ENCODE data around the gene AIG1. TPM values are rescaled to one million over a fixed set of nuclear protein-coding genes. Genes with fewer than 3 reads are reported as not detected.

Gene AIG1
- total RNA-seq, 1 donor from 2014 or later = 14.3 TPM

- H3K27me3 Mint-ChIP-seq (ENCODE audit: unreplicated experiment) = no peaks in the 10 kb centered on the region
- no peak overlapping the region for H3K4me3 Mint-ChIP-seq (ENCODE audit: unreplicated experiment)
- H3K9me3 Mint-ChIP-seq (ENCODE audit: unreplicated experiment) = no peaks in the 10 kb centered on the region
- no peak for TF ChIP-seq CTCF (IDR thresholded peaks at IDR 0.05; ENCODE audit: partially characterized antibody, unreplicated experiment)
- H3K36me3 Mint-ChIP-seq (ENCODE audit: unreplicated experiment) = no peaks in the 10 kb centered on the region
- H3K27ac Mint-ChIP-seq (ENCODE audit: unreplicated experiment) = no peak overlapping the region
- H3K4me1 Mint-ChIP-seq (ENCODE audit: low read depth, unreplicated experiment) = no peaks in the 10 kb centered on the region
- no peak for DNase-seq
These were observed 80.1 kb downstream of the AIG1 start for GRCh38 chr6:143140767-143141166.

- Mint-ChIP-seq H3K4me1 (ENCODE audit: low read depth, unreplicated experiment) (no peaks in the 10 kb centered on the region), H3K27ac (ENCODE audit: unreplicated experiment) (no peak overlapping the region), H3K27me3 (ENCODE audit: unreplicated experiment) (no peaks in the 10 kb centered on the region), H3K9me3 (ENCODE audit: unreplicated experiment) (no peaks in the 10 kb centered on the region), H3K36me3 (ENCODE audit: unreplicated experiment) (no peaks in the 10 kb centered on the region), H3K4me3 (ENCODE audit: unreplicated experiment) (no peak overlapping the region)
- no peak for TF ChIP-seq CTCF (IDR thresholded peaks at IDR 0.05; ENCODE audit: partially characterized antibody, unreplicated experiment)
- no peak for DNase-seq
These were observed 80.8 kb downstream of the AIG1 start for GRCh38 chr6:143141442-143141841.

GRCh38 chr6:143146186-143146851 is 85.6 kb downstream of the AIG1 start:
- no peak for TF ChIP-seq CTCF (IDR thresholded peaks at IDR 0.05; ENCODE audit: partially characterized antibody, unreplicated experiment)
- DNase-seq = no peak
- H3K27me3 Mint-ChIP-seq (ENCODE audit: unreplicated experiment) = no peaks in the 10 kb centered on the region
- H3K4me3 Mint-ChIP-seq (ENCODE audit: unreplicated experiment) = no peak overlapping the region
- H3K36me3 Mint-ChIP-seq (ENCODE audit: unreplicated experiment) = no peaks in the 10 kb centered on the region
- no peaks in the 10 kb centered on the region for H3K4me1 Mint-ChIP-seq (ENCODE audit: low read depth, unreplicated experiment)
- no peak overlapping the region for H3K27ac Mint-ChIP-seq (ENCODE audit: unreplicated experiment)
- H3K9me3 Mint-ChIP-seq (ENCODE audit: unreplicated experiment) = no peaks in the 10 kb centered on the region

GRCh38 chr6:143149771-143150170 is 89.1 kb downstream of the AIG1 start:
- DNase-seq = no peak
- Mint-ChIP-seq H3K9me3 (ENCODE audit: unreplicated experiment) (no peaks in the 10 kb centered on the region), H3K27ac (ENCODE audit: unreplicated experiment) (no peak overlapping the region), H3K4me3 (ENCODE audit: unreplicated experiment) (no peak overlapping the region), H3K36me3 (ENCODE audit: unreplicated experiment) (no peaks in the 10 kb centered on the region), H3K4me1 (ENCODE audit: low read depth, unreplicated experiment) (no peaks in the 10 kb centered on the region), H3K27me3 (ENCODE audit: unreplicated experiment) (no peaks in the 10 kb centered on the region)
- no peak for TF ChIP-seq CTCF (IDR thresholded peaks at IDR 0.05; ENCODE audit: partially characterized antibody, unreplicated experiment)

GRCh38 chr6:143150281-143150680 is 89.6 kb downstream of the AIG1 start:
- no peak for DNase-seq
- no peak overlapping the region for H3K4me3 Mint-ChIP-seq (ENCODE audit: unreplicated experiment)
- no peak for TF ChIP-seq CTCF (IDR thresholded peaks at IDR 0.05; ENCODE audit: partially characterized antibody, unreplicated experiment)
- H3K27ac Mint-ChIP-seq (ENCODE audit: unreplicated experiment) = no peak overlapping the region
- no peaks in the 10 kb centered on the region for H3K27me3 Mint-ChIP-seq (ENCODE audit: unreplicated experiment)
- H3K36me3 Mint-ChIP-seq (ENCODE audit: unreplicated experiment) = no peaks in the 10 kb centered on the region
- H3K9me3 Mint-ChIP-seq (ENCODE audit: unreplicated experiment) = no peaks in the 10 kb centered on the region
- H3K4me1 Mint-ChIP-seq (ENCODE audit: low read depth, unreplicated experiment) = no peaks in the 10 kb centered on the region
